Body of pancreas (tissue), 4 donors: ENCODE data around the gene AREG. TPM values are rescaled to one million over a fixed set of nuclear protein-coding genes. Genes with fewer than 3 reads are reported as not detected.

Experiments used
- ATAC-seq: fragments of 150-250 bp; one replicate; pipeline ENCODE4 v1.9.1; 2016
- DNase-seq, 4 donors: peaks; one replicate each; pipeline ENCODE4 v3.0.0-alpha.2; 2019
- H3K27ac ChIP-seq, 4 donors: fragments of 200-600 bp; sonication (generic); 1 replicate in 3 of 4; 2 replicates in 1 of 4; pipeline versions ENCODE4 v1.5.1 to v1.6.1; 2016 to 2019; ENCODE audit warnings: mild to moderate bottlenecking in 1 of 4, mixed read lengths in 1 of 4, moderate library complexity in 1 of 4
- H3K27me3 ChIP-seq, 2 donors: fragments of 200-600 bp; sonication (generic); one replicate each; pipeline ENCODE4 v1.6.0; 2016; ENCODE audit warnings: mild to moderate bottlenecking in 1 of 2
- H3K36me3 ChIP-seq, 2 donors: fragments of 200-600 bp; sonication (generic); replicated peaks in 1 of 2; 2 replicates each; pipeline ENCODE4 v1.5.1; 2016; ENCODE audit warnings: low read depth in 2 of 2; ENCODE audit not compliant: insufficient read depth in 1 of 2
- H3K4me1 ChIP-seq: fragments of 200-600 bp; sonication (generic); one replicate; pipeline ENCODE4 v1.6.0; 2016
- H3K4me3 ChIP-seq, 2 donors: fragments of 200-600 bp; sonication (generic); 1 replicate in 1 of 2; 2 replicates in 1 of 2; pipeline ENCODE4 v1.5.1; 2016 to 2019
- H3K9me3 ChIP-seq, 3 donors: fragments of 200-600 bp; sonication (generic); 1 replicate in 2 of 3; 2 replicates in 1 of 3; pipeline ENCODE4 v1.5.1; 2016
- POLR2A ChIP-seq, 3 donors: fragments of 450-650 bp; IDR thresholded peaks; one replicate each; pipeline ENCODE4 v1.6.1; 2016; ENCODE audit warnings: antibody characterized with exemption in 3 of 3, mild to moderate bottlenecking in 2 of 3
- WGBS, 2 donors: methylation state at CpG; one replicate each; pipeline ENCODE4 v1.1.5; 2017; 5-methylcytosine and 5-hydroxymethylcytosine counted together
- intact Hi-C: fragments of 100-400 bp; cut with DNase I; formaldehyde crosslinking; loops from one replicate; pipeline ENCODE4 v1.15.1; 2023
- total RNA-seq, 2 donors: library from RNA; depleted of rRNA; stranded (reverse); fragments of >200 nt; gene quantifications; one replicate each; pipeline ENCODE4 v1.1.0, GENCODE V29; 2016
- TF ChIP-seq, protein P1 (sequence below), 7 experiments: fragments of 450-650 bp in 4 of 7; fragments of 200-600 bp in 3 of 7; sonication (generic) in 3 of 7; IDR thresholded peaks; one replicate each; pipeline ENCODE4 v1.5.1; 2016 to 2019; ENCODE audit warnings: antibody characterized with exemption in 7 of 7

Gene AREG
- total RNA-seq, 2 donors from 2014 or later, result 4.9 to 5.6 TPM

DNA sequence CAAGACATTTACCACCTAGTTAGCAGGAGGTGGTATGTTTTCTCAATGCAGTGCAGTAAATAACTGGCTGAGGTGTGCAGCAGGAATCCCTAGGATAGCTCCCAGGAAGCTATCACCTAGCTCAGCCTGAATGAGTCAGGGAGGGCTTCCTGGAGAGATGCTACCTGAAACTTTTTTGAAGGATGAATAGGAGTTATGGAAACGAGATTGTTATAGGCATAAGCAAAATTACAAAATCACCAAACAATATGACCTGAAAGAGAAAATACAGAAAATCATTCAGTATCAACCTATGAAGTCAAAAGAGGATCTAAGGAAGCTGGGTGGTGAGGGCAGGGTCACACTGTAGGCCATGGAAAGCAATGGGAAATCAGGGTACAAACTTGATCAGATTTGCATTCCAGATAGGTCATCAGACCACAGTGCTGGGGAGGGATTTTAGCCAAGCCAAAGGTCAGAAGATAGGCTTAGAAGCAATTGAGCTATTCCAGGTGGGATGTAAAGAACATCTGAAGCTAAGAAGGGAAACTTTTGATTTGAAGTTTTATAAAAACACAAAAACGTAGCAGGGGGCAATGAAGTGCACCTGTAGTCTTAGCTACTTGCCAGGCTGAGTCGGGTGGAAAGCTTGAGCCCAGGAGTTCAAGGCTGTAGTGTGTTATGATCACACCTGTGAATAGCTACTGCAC is 11.3 kb downstream of the AREG start:
- WGBS, 2 donors, result 47 to 49% methylated on average over 3 of the region's 3 CpGs
- intact Hi-C loops, result no loop called here
- Histone ChIP-seq H3K4me3 (no peak overlapping the region), H3K9me3 (no peaks in the 10 kb centered on the region), H3K27ac (no peak overlapping the region), H3K27me3 (no peaks in the 10 kb centered on the region), H3K4me1 (no peaks in the 10 kb centered on the region), H3K36me3 (no peaks in the 10 kb centered on the region)
- TF ChIP-seq POLR2A (IDR thresholded peaks at IDR 0.05), result no peak
- DNase-seq, result no peak
- ATAC-seq, result no peak

DNA sequence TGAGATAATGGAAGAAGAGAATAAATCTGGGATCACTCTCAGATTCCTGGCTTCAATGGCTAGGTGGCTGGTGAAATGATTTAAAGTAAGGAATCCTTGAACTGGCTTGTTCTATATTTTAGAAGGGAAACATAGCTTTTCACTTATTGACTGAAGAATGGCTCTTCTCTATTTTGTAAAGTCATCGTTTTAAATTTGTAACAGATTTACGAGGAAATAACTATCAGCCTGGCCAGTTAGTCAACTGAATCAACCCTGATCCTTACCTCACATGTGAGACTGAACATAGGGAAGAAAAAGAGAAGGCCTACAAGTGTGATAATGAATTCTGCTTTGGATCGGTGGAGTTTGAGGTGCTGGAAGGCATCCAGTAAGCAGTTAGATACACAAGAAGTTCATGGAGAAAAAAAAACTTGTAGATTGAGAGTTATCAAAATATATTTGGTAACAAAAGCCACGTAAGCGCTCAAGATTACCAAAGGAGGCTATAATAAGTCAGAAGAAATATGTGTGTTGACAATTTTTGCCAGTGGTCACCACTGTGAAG is 12.0 kb downstream of the AREG start:
- Histone ChIP-seq H3K27me3 (no peaks in the 10 kb centered on the region), H3K4me1 (no peaks in the 10 kb centered on the region), H3K27ac (no peak overlapping the region), H3K4me3 (no peak overlapping the region), H3K9me3 (no peaks in the 10 kb centered on the region), H3K36me3 (no peaks in the 10 kb centered on the region)
- no peak for DNase-seq
- intact Hi-C loops, result no loop called here
- ATAC-seq, result no peak
- WGBS, 2 donors, result 78 to 83% methylated on average over 5 of the region's 5 CpGs
- TF ChIP-seq, protein P1, sequence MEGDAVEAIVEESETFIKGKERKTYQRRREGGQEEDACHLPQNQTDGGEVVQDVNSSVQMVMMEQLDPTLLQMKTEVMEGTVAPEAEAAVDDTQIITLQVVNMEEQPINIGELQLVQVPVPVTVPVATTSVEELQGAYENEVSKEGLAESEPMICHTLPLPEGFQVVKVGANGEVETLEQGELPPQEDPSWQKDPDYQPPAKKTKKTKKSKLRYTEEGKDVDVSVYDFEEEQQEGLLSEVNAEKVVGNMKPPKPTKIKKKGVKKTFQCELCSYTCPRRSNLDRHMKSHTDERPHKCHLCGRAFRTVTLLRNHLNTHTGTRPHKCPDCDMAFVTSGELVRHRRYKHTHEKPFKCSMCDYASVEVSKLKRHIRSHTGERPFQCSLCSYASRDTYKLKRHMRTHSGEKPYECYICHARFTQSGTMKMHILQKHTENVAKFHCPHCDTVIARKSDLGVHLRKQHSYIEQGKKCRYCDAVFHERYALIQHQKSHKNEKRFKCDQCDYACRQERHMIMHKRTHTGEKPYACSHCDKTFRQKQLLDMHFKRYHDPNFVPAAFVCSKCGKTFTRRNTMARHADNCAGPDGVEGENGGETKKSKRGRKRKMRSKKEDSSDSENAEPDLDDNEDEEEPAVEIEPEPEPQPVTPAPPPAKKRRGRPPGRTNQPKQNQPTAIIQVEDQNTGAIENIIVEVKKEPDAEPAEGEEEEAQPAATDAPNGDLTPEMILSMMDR (IDR thresholded peaks at IDR 0.05), result no peak
- TF ChIP-seq POLR2A (IDR thresholded peaks at IDR 0.05), result no peak

DNA sequence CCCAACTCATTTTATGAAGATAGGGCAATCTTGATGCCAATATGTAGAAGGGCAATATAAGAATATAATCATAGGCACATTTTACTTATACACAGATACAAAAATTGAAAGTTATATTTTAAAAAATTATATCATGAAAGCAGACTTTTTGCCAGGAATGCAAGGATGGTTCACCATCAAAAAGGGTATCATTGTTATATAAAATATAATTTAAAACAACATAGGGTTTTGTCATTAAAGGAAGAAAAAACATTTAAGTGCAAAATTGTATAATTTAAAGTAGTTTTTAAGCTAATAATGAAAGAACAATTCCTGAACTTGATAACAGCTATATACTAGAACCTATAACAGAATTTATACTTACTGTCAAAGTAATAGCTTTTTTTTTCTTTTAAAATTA is 15.9 kb downstream of the AREG start:
- ATAC-seq (no peak), DNase-seq (no peak)
- no peaks in the 10 kb centered on the region for H3K36me3 ChIP-seq
- intact Hi-C loops, result no loop called here
- no peaks in the 10 kb centered on the region for H3K4me1 ChIP-seq
- no peak overlapping the region for H3K4me3 ChIP-seq
- no peak overlapping the region for H3K27ac ChIP-seq
- no peaks in the 10 kb centered on the region for H3K27me3 ChIP-seq
- no peaks in the 10 kb centered on the region for H3K9me3 ChIP-seq
- TF ChIP-seq POLR2A (IDR thresholded peaks at IDR 0.05), result no peak
- TF ChIP-seq, protein P1 (IDR thresholded peaks at IDR 0.05), result no peak

DNA sequence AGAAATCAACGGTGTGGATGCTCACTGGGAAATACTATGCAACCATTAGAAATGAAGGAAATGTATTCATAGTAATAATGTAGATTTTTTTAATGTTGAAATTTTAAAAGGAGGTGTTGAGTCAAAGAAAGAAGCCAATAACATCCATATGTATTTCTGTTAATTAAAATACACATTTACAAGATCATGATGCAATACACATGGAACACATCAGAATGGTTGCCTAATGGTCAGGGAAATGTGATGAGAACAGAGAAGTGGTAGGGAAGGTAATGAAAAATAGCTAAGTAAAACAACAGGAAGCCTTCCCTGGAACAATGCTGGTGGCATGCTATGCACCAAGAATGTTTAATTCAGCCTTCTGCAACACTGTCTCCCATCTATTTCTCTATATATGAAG is 18.2 kb downstream of the AREG start:
- Histone ChIP-seq H3K4me3 (no peak overlapping the region), H3K27me3 (no peaks in the 10 kb centered on the region), H3K9me3 (no peaks in the 10 kb centered on the region), H3K36me3 (no peaks in the 10 kb centered on the region), H3K4me1 (no peaks in the 10 kb centered on the region), H3K27ac (no peak overlapping the region)
- ATAC-seq, result no peak
- 92 to 94% methylated on average over 1 of the region's 1 CpG for WGBS, 2 donors
- no peak for TF ChIP-seq POLR2A (IDR thresholded peaks at IDR 0.05)
- TF ChIP-seq, protein P1 (IDR thresholded peaks at IDR 0.05), result no peak
- DNase-seq, result no peak
- intact Hi-C loops, result no loop called here

DNA sequence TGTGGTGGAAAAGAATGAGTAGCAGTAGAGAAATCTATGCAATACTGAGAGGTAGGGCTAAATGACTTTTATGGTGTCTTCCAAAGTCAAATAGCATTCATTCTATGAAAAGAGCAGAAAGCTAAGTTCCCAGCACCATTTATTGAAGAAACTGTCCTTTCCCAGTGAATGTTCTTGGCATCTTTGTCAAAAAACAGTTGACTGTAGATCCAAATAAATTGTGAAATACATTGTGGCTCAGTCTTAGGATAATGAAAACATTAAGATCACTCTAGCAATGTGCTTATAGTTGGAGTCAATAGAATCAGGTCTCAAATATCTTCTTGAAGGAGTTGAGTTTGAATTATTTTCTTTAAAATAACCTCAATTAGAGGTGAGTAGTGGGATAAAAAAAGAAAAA is 19.4 kb downstream of the AREG start:
- no peaks in the 10 kb centered on the region for H3K36me3 ChIP-seq
- intact Hi-C loops, result no loop called here
- H3K27me3 ChIP-seq, result no peaks in the 10 kb centered on the region
- H3K4me1 ChIP-seq, result no peaks in the 10 kb centered on the region
- TF ChIP-seq, protein P1 (IDR thresholded peaks at IDR 0.05), result no peak
- no peak for TF ChIP-seq POLR2A (IDR thresholded peaks at IDR 0.05)
- H3K27ac ChIP-seq, result no peak overlapping the region
- no peak for ATAC-seq
- no peak overlapping the region for H3K4me3 ChIP-seq
- no peaks in the 10 kb centered on the region for H3K9me3 ChIP-seq
- DNase-seq, result no peak
